ENCODE measurements around the gene OTOA.

The OTOA gene

DNA sequence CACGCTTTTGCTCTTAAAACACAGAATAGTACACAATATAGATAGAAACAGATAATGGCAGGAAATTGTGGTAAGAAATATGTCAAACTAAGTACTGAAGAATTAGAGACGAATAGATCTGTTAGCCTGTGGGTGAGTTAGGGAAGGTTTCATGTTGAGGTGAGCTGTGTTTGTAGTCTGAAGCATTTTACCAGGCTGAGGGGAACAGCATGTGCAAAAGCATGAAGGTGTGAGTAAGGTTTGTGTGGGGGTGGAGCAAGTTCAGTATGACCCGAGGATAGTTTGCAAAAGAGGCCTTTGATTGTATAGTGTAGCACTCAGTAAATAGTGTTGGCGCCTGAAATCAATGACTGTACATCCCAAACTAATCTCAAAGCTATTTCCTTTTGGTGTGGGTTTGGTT is 25.2 kb upstream of the OTOA start:
- H3K27ac ChIP-seq (ENCODE audit: insufficient read depth, low read length, poor library complexity, severe bottlenecking), result peak overlapping the region; percentile 6
- no peak for DNase-seq
- no peak overlapping the region for H3K4me3 ChIP-seq (ENCODE audit: insufficient read depth, low read depth, low read length, poor library complexity, severe bottlenecking)
- peaks cover 7% of the 10 kb centered on the region for H3K36me3 ChIP-seq (ENCODE audit: control insufficient read depth, insufficient read depth, low read length)
- peaks cover 5% of the 10 kb centered on the region for H3K4me1 ChIP-seq (ENCODE audit: control insufficient read depth, insufficient read depth, low read length, poor library complexity, severe bottlenecking)
- H3K27me3 ChIP-seq (replicated peaks; ENCODE audit: control insufficient read depth, insufficient read depth, low read length, poor library complexity, severe bottlenecking), result no peaks in the 10 kb centered on the region
- H3K9me3 ChIP-seq (ENCODE audit: control insufficient read depth, low read length), result no peaks in the 10 kb centered on the region

- no peak overlapping the region for H3K27ac ChIP-seq (ENCODE audit: insufficient read depth, low read length, poor library complexity, severe bottlenecking)
- H3K4me1 ChIP-seq (ENCODE audit: control insufficient read depth, insufficient read depth, low read length, poor library complexity, severe bottlenecking), result peaks cover 10% of the 10 kb centered on the region
- no peak for DNase-seq
Measured at GRCh38 chr16:21639493-21639892, 24.3 kb upstream of the OTOA start.

GRCh38 chr16:21641916-21642315 is 21.9 kb upstream of the OTOA start:
- no peak overlapping the region for H3K4me3 ChIP-seq (ENCODE audit: insufficient read depth, low read depth, low read length, poor library complexity, severe bottlenecking)
- H3K27ac ChIP-seq (ENCODE audit: insufficient read depth, low read length, poor library complexity, severe bottlenecking), result no peak overlapping the region
- DNase-seq, result no peak
- H3K36me3 ChIP-seq (ENCODE audit: control insufficient read depth, insufficient read depth, low read length), result no peaks in the 10 kb centered on the region
- no peaks in the 10 kb centered on the region for H3K9me3 ChIP-seq (ENCODE audit: control insufficient read depth, low read length)
- H3K27me3 ChIP-seq (replicated peaks; ENCODE audit: control insufficient read depth, insufficient read depth, low read length, poor library complexity, severe bottlenecking), result no peaks in the 10 kb centered on the region
- peaks cover 31% of the 10 kb centered on the region for H3K4me1 ChIP-seq (ENCODE audit: control insufficient read depth, insufficient read depth, low read length, poor library complexity, severe bottlenecking)

More at GRCh38 chr16:21639493-21639892, 24.3 kb upstream of the OTOA start:
- Histone ChIP-seq H3K27me3 (replicated peaks; ENCODE audit: control insufficient read depth, insufficient read depth, low read length, poor library complexity, severe bottlenecking) (no peaks in the 10 kb centered on the region), H3K4me3 (ENCODE audit: insufficient read depth, low read depth, low read length, poor library complexity, severe bottlenecking) (no peak overlapping the region), H3K36me3 (ENCODE audit: control insufficient read depth, insufficient read depth, low read length) (no peaks in the 10 kb centered on the region), H3K9me3 (ENCODE audit: control insufficient read depth, low read length) (no peaks in the 10 kb centered on the region)

DNA sequence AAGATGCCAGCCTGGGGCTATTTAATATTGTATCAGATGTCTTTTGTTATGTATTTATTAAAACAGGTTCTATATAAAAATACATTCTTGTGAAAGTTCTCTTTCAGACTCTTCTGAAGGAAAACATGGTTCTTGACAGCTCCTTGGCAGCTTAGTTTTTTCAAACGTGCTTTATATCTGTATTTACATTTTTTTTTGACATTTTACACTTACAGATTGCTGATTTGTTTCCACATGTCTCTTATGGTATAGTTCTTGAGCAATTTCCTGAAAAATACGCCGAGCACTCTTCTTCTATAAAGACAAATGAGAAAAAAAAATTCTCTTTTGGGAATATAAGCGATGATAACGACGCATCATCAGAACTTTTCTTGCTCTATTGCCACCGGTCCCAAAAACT is 20.9 kb upstream of the OTOA start:
- H3K4me3 ChIP-seq (ENCODE audit: insufficient read depth, low read depth, low read length, poor library complexity, severe bottlenecking), result no peak overlapping the region
- no peak for DNase-seq
- no peaks in the 10 kb centered on the region for H3K27me3 ChIP-seq (replicated peaks; ENCODE audit: control insufficient read depth, insufficient read depth, low read length, poor library complexity, severe bottlenecking)
- peaks cover 40% of the 10 kb centered on the region for H3K4me1 ChIP-seq (ENCODE audit: control insufficient read depth, insufficient read depth, low read length, poor library complexity, severe bottlenecking)
- H3K27ac ChIP-seq (ENCODE audit: insufficient read depth, low read length, poor library complexity, severe bottlenecking), result no peak overlapping the region
- H3K9me3 ChIP-seq (ENCODE audit: control insufficient read depth, low read length), result no peaks in the 10 kb centered on the region
- H3K36me3 ChIP-seq (ENCODE audit: control insufficient read depth, insufficient read depth, low read length), result no peaks in the 10 kb centered on the region

DNA sequence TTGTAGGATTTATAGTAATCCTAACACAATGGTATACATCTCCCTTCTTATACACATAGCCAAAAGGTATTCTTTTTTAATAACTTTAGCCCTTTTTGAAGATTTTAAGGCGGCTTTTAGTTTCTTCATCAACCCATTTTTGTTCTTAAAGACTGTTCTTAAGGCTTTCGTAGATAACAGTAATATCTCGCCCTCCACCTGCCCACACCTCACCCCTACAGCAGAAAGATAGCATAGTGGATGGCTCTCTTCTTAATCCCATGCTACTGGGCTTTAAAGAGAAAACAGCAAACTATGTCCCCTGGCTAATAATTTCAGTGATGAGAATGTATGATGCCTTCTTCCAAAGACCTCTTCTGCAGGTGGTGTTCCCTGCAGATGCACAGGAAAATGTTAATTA is 20.0 kb upstream of the OTOA start:
- no peaks in the 10 kb centered on the region for H3K9me3 ChIP-seq (ENCODE audit: control insufficient read depth, low read length)
- no peak for DNase-seq
- no peak overlapping the region for H3K4me3 ChIP-seq (ENCODE audit: insufficient read depth, low read depth, low read length, poor library complexity, severe bottlenecking)
- H3K36me3 ChIP-seq (ENCODE audit: control insufficient read depth, insufficient read depth, low read length), result no peaks in the 10 kb centered on the region
- peaks cover 47% of the 10 kb centered on the region for H3K4me1 ChIP-seq (ENCODE audit: control insufficient read depth, insufficient read depth, low read length, poor library complexity, severe bottlenecking)
- H3K27me3 ChIP-seq (replicated peaks; ENCODE audit: control insufficient read depth, insufficient read depth, low read length, poor library complexity, severe bottlenecking), result no peaks in the 10 kb centered on the region
- no peak overlapping the region for H3K27ac ChIP-seq (ENCODE audit: insufficient read depth, low read length, poor library complexity, severe bottlenecking)

DNA sequence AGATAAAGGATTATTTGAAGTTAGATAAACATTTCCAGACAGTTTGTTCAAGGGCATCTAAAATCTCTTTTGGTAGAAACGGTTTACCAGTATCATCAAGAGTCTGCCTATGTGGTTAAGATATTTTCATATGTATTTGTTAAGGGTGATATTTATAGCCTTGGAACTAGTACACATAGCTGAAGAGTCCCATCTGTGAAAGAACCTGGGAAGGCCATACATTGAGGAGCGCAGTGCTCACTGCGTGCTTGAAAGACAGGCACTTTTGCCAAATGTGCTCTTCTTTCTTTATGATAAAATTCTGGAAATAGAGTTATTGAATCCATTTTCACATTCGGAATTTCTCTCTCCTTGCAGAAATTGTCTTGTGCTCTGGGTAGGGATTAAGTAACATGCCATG is 19.1 kb upstream of the OTOA start:
- peaks cover 43% of the 10 kb centered on the region for H3K4me1 ChIP-seq (ENCODE audit: control insufficient read depth, insufficient read depth, low read length, poor library complexity, severe bottlenecking)
- H3K9me3 ChIP-seq (ENCODE audit: control insufficient read depth, low read length), result no peaks in the 10 kb centered on the region
- peak overlapping the region; percentile 31 for H3K4me3 ChIP-seq (ENCODE audit: insufficient read depth, low read depth, low read length, poor library complexity, severe bottlenecking)
- DNase-seq, result no peak
- H3K27ac ChIP-seq (ENCODE audit: insufficient read depth, low read length, poor library complexity, severe bottlenecking), result peak overlapping the region; percentile 65
- H3K36me3 ChIP-seq (ENCODE audit: control insufficient read depth, insufficient read depth, low read length), result no peaks in the 10 kb centered on the region
- no peaks in the 10 kb centered on the region for H3K27me3 ChIP-seq (replicated peaks; ENCODE audit: control insufficient read depth, insufficient read depth, low read length, poor library complexity, severe bottlenecking)

DNA sequence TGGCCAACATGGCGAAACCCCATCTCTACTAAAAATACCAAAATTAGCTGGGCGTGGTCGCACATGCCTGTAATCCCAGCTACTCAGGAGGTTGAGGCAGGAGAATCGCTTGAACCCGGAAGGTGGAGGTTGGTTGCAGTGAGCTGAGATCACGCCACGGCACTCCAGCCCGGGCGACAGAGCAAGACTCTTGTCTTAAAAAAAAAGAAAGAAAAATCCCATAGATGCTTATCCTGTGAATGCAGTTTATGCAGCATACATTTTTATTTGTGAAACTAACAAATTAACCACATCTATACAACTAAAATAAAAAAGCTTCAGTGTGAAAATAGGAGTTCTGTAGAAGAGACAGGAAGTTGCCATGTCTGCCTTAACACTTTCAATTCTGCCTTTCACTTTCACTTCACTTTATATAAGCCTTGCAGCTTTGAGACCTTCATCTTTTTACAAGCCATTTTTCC is 18.5 kb upstream of the OTOA start:
- H3K27ac ChIP-seq (ENCODE audit: insufficient read depth, low read length, poor library complexity, severe bottlenecking), result peak overlapping the region; percentile 65
- DNase-seq, result no peak
- no peaks in the 10 kb centered on the region for H3K27me3 ChIP-seq (replicated peaks; ENCODE audit: control insufficient read depth, insufficient read depth, low read length, poor library complexity, severe bottlenecking)
- no peaks in the 10 kb centered on the region for H3K9me3 ChIP-seq (ENCODE audit: control insufficient read depth, low read length)
- H3K36me3 ChIP-seq (ENCODE audit: control insufficient read depth, insufficient read depth, low read length), result no peaks in the 10 kb centered on the region
- peak overlapping the region; percentile 31 for H3K4me3 ChIP-seq (ENCODE audit: insufficient read depth, low read depth, low read length, poor library complexity, severe bottlenecking)
- peaks cover 43% of the 10 kb centered on the region for H3K4me1 ChIP-seq (ENCODE audit: control insufficient read depth, insufficient read depth, low read length, poor library complexity, severe bottlenecking)

DNA sequence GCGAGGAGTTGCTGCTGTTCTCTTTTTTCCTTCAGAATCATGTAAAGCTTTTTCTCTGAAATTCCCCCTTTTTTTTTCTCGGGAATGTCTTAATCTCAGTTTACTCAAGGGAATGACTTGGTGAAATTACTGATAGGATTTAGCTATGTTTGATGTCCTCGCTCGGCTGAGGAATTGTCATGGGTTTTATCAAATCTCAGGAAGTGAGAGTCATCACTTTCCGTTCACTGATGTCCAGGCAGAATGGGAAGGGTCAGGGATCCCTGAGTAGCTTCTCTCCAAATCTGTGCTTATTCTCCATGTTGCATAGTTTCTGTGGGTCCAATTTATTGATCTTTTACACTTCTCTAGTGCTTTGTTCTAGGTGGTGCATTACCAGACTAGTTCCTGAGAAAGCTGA is 17.7 kb upstream of the OTOA start:
- Histone ChIP-seq H3K27me3 (replicated peaks; ENCODE audit: control insufficient read depth, insufficient read depth, low read length, poor library complexity, severe bottlenecking) (no peaks in the 10 kb centered on the region), H3K27ac (ENCODE audit: insufficient read depth, low read length, poor library complexity, severe bottlenecking) (peak overlapping the region; percentile 65), H3K4me1 (ENCODE audit: control insufficient read depth, insufficient read depth, low read length, poor library complexity, severe bottlenecking) (peaks cover 48% of the 10 kb centered on the region), H3K36me3 (ENCODE audit: control insufficient read depth, insufficient read depth, low read length) (no peaks in the 10 kb centered on the region), H3K9me3 (ENCODE audit: control insufficient read depth, low read length) (no peaks in the 10 kb centered on the region), H3K4me3 (ENCODE audit: insufficient read depth, low read depth, low read length, poor library complexity, severe bottlenecking) (peak overlapping the region; percentile 31)
- DNase-seq, result no peak

DNA sequence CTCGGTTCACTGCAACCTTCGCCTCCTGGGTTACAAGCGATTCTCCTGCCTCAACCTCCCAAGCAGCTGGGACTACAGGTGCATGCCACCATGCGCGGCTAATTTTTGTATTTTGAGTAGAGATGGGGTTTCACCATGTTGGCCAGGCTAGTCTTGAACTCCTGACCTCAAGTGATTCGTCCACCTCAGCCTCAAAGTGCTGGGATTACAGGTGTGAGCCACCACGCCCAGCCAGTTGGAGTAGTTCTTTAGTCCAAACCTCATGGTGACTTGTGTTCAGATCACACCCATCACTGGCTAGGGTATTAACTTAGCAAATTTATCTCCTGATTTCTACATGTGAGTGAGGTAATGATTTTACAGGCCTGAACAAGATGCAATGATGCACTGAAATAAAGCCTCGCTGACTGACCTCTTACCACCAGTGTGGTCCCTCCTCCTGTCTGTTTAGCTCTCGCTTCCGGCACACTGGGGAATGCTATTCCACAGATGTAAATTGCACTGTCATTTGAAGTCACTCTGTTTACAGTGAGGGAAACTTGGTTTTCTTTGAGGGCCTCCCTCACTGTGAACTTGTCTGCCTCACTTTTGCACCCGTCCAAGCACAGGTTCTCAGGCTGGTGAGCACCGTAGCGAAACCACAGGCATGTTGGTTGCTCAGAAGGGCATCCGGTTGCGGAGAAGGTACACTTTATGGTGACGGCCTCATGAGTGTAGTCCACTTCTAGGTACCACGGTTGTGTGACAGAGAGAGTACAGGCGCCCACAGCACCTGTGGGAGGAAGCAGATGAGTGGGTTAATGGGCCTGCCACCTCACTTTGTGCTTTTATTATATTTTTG is 16.8 kb upstream of the OTOA start:
- H3K4me1 ChIP-seq (ENCODE audit: control insufficient read depth, insufficient read depth, low read length, poor library complexity, severe bottlenecking), result peaks cover 48% of the 10 kb centered on the region
- H3K27me3 ChIP-seq (replicated peaks; ENCODE audit: control insufficient read depth, insufficient read depth, low read length, poor library complexity, severe bottlenecking), result no peaks in the 10 kb centered on the region
- peak overlapping the region; percentile 8 for H3K4me3 ChIP-seq (ENCODE audit: insufficient read depth, low read depth, low read length, poor library complexity, severe bottlenecking)
- H3K27ac ChIP-seq (ENCODE audit: insufficient read depth, low read length, poor library complexity, severe bottlenecking), result peak overlapping the region; percentile 67
- peak; percentile 52 to 63 (median 61) for DNase-seq
- H3K36me3 ChIP-seq (ENCODE audit: control insufficient read depth, insufficient read depth, low read length), result no peaks in the 10 kb centered on the region
- no peaks in the 10 kb centered on the region for H3K9me3 ChIP-seq (ENCODE audit: control insufficient read depth, low read length)

- no peaks in the 10 kb centered on the region for H3K36me3 ChIP-seq (ENCODE audit: control insufficient read depth, insufficient read depth, low read length)
- H3K4me3 ChIP-seq (ENCODE audit: insufficient read depth, low read depth, low read length, poor library complexity, severe bottlenecking), result peak overlapping the region; percentile 8
- no peaks in the 10 kb centered on the region for H3K27me3 ChIP-seq (replicated peaks; ENCODE audit: control insufficient read depth, insufficient read depth, low read length, poor library complexity, severe bottlenecking)
- DNase-seq, result no peak
- H3K4me1 ChIP-seq (ENCODE audit: control insufficient read depth, insufficient read depth, low read length, poor library complexity, severe bottlenecking), result peaks cover 48% of the 10 kb centered on the region
- peak overlapping the region; percentile 67 for H3K27ac ChIP-seq (ENCODE audit: insufficient read depth, low read length, poor library complexity, severe bottlenecking)
- no peaks in the 10 kb centered on the region for H3K9me3 ChIP-seq (ENCODE audit: control insufficient read depth, low read length)
Measured at GRCh38 chr16:21647562-21648164, 16.1 kb upstream of the OTOA start.
